Measurements from ENCODE around the gene NR6A1. TPM values are rescaled to one million over a fixed set of nuclear protein-coding genes. Genes with fewer than 3 reads are reported as not detected.

The NR6A1 gene
- total RNA-seq, 1 donor from 2014 or later, result 2.3 TPM

DNA sequence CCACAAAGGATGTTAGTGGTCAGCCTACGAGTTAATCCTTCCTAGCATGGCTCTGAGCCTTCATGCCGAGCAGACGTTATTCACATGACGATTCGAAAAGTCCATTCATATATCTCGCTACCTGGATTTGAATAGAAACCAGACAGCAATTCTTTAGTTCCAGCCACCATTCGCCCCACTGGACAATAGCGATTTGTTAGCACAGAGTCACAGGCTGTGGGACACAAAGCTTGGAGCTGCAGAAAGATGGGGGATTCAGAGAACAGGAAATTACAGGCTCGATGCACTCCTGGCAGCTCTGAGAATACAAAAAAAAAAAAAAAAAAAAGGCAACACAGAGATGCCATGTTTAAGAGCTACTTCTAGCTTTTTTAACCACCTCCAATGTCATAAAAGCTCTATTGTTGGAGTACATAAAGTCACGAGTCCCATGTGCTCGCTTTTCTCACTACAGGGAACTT is 110.7 kb downstream of the NR6A1 start:
- Mint-ChIP-seq H3K9me3 (no peaks in the 10 kb centered on the region), H3K36me3 (ENCODE audit: low read depth) (no peaks in the 10 kb centered on the region)
- intact Hi-C loops (cut with micrococcal nuclease), result no loop called here

DNA sequence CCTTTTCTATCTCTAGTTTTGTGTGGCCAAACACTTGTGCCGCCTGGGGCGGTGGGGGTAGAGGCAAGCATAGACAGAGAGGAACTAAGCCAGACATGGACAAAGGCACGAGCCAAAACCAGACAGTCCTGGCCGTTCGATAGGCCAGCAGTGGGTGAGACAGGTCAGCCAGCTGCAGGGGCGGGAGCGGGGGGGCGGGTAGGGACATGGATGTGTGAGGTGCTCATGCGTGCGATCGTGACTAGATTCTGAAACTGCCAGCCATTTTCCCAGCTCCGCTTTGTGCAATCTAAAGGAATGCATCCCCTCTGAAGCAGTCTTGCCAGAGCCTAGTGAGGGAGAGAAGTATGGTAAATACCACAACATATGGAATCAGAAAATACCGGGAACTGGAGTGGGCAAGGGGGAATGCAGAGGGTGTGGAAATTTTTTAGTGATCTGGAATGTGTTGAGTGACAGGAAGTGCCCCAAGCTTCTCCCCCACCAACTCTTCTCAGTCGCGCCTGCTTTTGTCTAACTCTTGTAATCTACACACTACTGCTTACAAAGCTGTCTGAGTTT is 111.9 kb downstream of the NR6A1 start:
- Mint-ChIP-seq H3K27ac (peak overlapping the region; percentile 76), H3K4me1 (peaks cover 25% of the 10 kb centered on the region)

More for the DNA sequence above, 110.7 kb downstream of the NR6A1 start:
- H3K4me3 Mint-ChIP-seq, result peak overlapping the region; percentile 90
- DNase-seq, result peak; percentile 68
- H3K27me3 Mint-ChIP-seq, result peaks cover 8% of the 10 kb centered on the region
- no peak overlapping the region for H3K27ac Mint-ChIP-seq
- peaks cover 25% of the 10 kb centered on the region for H3K4me1 Mint-ChIP-seq

DNA sequence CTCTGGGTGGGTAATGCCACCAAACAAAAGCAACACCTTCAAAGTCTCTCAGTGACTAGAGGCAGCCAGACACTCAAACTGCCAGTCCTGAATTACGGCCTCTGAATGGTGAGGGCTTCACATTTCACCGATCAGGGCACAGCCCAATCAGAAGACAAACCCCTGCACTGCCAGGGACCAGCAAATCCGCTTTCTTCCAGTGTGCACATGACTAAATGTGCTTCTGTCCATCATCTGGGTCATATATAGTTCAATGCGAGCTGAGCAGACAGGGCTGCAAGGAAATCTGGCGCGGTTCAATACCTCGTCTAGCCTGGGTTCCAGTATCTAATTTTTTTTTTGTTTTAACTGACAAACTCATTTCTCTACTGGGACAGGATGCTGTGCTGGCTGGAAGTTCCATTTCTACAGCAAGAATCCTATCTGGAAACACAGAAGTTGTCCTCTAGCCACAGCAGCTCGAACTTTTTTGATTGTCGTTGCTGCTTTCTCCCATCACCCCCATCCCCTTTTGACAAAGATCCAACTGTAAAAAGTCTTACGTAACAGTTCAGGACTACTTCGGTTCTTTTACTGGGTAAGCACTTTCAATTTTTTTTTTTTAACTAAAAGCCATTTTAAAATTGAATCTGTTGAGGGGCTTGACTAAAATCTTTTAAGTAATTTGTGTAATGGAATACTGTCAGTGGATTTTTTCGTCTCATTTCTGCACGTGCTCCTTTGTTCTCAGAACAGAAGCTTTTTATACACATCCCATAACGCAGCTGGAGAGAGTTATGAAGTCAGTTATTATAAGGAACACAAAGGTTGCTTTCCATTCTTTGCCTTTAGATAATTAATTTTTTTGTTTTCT is 112.7 kb downstream of the NR6A1 start:
- intact Hi-C loops (cut with micrococcal nuclease), result no loop called here
- Mint-ChIP-seq H3K36me3 (ENCODE audit: low read depth) (no peaks in the 10 kb centered on the region), H3K9me3 (no peaks in the 10 kb centered on the region), H3K27me3 (peaks cover 4% of the 10 kb centered on the region), H3K27ac (no peak overlapping the region), H3K4me1 (peaks cover 25% of the 10 kb centered on the region), H3K4me3 (peak overlapping the region; percentile 90)
- peak; percentile 67 for DNase-seq

More for the DNA sequence above, 111.9 kb downstream of the NR6A1 start:
- H3K9me3 Mint-ChIP-seq, result no peaks in the 10 kb centered on the region
- H3K36me3 Mint-ChIP-seq (ENCODE audit: low read depth), result no peaks in the 10 kb centered on the region
- peaks cover 6% of the 10 kb centered on the region for H3K27me3 Mint-ChIP-seq
- peak overlapping the region; percentile 90 for H3K4me3 Mint-ChIP-seq
- intact Hi-C loops (cut with micrococcal nuclease), result no loop called here
- peak; percentile 70 for DNase-seq

GRCh38 chr9:124657516-124657915 is 113.6 kb downstream of the NR6A1 start:
- H3K4me3 Mint-ChIP-seq, result no peak overlapping the region
- peaks cover 2% of the 10 kb centered on the region for H3K27me3 Mint-ChIP-seq
- H3K4me1 Mint-ChIP-seq, result peaks cover 25% of the 10 kb centered on the region
- DNase-seq, result no peak
- intact Hi-C loops (cut with micrococcal nuclease), result no loop called here
- no peaks in the 10 kb centered on the region for H3K9me3 Mint-ChIP-seq
- no peaks in the 10 kb centered on the region for H3K36me3 Mint-ChIP-seq (ENCODE audit: low read depth)
- no peak overlapping the region for H3K27ac Mint-ChIP-seq

DNA sequence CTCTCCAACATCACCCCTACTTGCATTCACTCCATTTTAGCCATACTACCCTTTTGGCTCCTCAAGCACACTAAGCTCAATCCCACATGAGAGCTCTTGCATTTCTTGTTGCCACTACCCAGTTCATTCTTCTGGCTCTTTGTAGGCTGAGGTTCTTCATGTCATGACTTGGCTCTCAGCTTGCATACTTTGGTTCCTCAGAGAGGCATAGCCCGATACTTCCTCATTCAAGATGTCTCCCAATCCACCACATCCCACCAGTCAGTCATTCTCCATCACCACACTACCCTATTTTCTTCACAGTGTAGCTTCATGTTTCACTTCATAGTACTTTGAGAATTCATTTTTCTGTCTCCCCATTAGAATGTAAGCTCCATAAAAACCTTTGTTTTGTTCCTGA is 116.7 kb downstream of the NR6A1 start:
- Mint-ChIP-seq H3K9me3 (no peaks in the 10 kb centered on the region), H3K4me3 (no peak overlapping the region), H3K36me3 (ENCODE audit: low read depth) (no peaks in the 10 kb centered on the region), H3K4me1 (peaks cover 16% of the 10 kb centered on the region), H3K27me3 (peaks cover 3% of the 10 kb centered on the region), H3K27ac (no peak overlapping the region)
- DNase-seq, result no peak
- intact Hi-C loops (cut with micrococcal nuclease), result no loop called here

DNA sequence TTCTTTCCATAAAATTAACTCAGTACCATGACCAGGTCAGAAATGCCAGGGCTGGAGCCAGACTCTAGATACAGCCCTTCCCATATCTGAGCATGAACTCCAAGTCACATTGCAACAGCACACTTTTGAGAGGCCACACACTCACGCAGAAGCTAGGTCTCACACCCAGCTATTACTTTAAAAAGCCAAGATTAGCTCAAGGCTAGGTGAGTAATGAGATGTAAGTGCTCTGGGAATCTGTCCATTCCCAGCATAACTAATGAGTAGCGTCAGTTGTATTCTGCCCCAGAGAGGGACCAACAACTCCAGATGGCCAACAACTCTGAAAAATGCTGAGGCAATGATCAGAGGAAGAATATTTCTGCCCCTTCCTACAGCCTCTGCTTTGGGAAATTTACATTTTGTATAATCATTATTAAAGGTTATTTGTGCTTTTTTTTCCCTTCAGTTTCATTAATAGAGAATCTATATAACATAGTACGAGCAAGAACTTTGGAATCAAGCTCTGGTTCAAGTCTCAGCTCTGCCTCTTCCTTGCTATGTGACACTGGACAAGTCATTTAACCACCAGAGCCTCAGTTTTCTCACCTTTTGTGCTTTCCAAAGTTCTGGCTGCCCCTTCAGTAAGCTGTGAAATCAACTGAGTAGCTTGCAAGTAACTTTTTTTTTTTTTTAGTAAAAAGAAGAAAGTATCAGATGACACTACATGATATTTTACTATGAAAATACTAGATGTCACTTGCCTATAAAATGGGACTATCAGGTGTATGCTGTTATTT is 118.3 kb downstream of the NR6A1 start:
- Mint-ChIP-seq H3K9me3 (no peaks in the 10 kb centered on the region), H3K27ac (no peak overlapping the region), H3K36me3 (ENCODE audit: low read depth) (no peaks in the 10 kb centered on the region), H3K4me1 (peaks cover 2% of the 10 kb centered on the region), H3K27me3 (peaks cover 5% of the 10 kb centered on the region), H3K4me3 (no peak overlapping the region)
- DNase-seq, result no peak
- intact Hi-C loops (cut with micrococcal nuclease), result no loop called here

DNA sequence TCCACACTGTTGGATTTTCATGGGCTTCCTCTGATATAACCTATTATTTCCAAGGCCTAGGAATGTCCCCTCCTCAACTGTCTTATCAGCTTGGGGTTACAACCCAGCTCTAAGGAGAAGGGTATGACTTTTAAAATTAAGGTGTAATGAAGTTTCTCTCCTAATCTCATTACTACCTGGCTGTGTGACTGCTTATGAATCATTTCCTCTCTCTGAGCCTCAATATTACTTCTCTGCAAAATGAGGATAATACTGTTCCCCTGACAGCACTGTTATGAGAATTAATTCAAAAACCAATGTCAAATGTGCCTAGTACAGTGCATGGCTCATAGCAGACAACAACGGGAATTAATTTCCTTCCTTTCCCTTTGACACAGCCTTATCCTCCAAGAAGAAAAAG is 118.9 kb downstream of the NR6A1 start:
- Mint-ChIP-seq H3K4me1 (no peaks in the 10 kb centered on the region), H3K9me3 (no peaks in the 10 kb centered on the region), H3K36me3 (ENCODE audit: low read depth) (no peaks in the 10 kb centered on the region), H3K4me3 (no peak overlapping the region), H3K27me3 (peaks cover 7% of the 10 kb centered on the region), H3K27ac (no peak overlapping the region)
- intact Hi-C loops (cut with micrococcal nuclease), result no loop called here
- DNase-seq, result no peak

DNA sequence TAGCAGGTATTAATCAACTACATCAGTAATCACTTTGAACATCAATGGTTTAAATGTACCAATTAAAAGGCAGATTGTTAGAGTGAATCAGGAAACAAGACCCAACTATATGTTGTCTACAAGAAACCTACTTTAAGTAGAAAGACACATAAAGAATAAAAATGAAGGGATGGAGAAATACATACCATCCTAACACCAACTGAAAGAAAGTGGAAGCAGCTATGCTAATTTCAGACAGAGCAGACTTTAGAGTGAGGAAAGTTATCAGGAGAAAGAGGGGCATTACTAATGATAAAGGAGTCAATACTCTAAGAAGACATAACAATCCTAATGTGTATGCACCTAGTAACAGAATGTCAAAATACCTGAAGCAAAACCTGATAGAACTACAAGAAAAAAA is 125.8 kb downstream of the NR6A1 start:
- peaks cover 15% of the 10 kb centered on the region for H3K27me3 Mint-ChIP-seq
- no peak overlapping the region for H3K4me3 Mint-ChIP-seq
- H3K4me1 Mint-ChIP-seq, result no peaks in the 10 kb centered on the region
- H3K9me3 Mint-ChIP-seq, result no peaks in the 10 kb centered on the region
- no peak for DNase-seq
- intact Hi-C loops (cut with micrococcal nuclease), result no loop called here
- no peak overlapping the region for H3K27ac Mint-ChIP-seq
- H3K36me3 Mint-ChIP-seq (ENCODE audit: low read depth), result no peaks in the 10 kb centered on the region

- no peak overlapping the region for H3K4me3 Mint-ChIP-seq
- intact Hi-C loops (cut with micrococcal nuclease), result no loop called here
- no peak for DNase-seq
- no peaks in the 10 kb centered on the region for H3K9me3 Mint-ChIP-seq
- no peak overlapping the region for H3K27ac Mint-ChIP-seq
- H3K27me3 Mint-ChIP-seq, result peaks cover 33% of the 10 kb centered on the region
- H3K4me1 Mint-ChIP-seq, result no peaks in the 10 kb centered on the region
- no peaks in the 10 kb centered on the region for H3K36me3 Mint-ChIP-seq (ENCODE audit: low read depth)
Measured at GRCh38 chr9:124639637-124640036, 131.5 kb downstream of the NR6A1 start.

GRCh38 chr9:124635285-124635684 is 135.8 kb downstream of the NR6A1 start:
- no peak overlapping the region for H3K27ac Mint-ChIP-seq
- intact Hi-C loops (cut with micrococcal nuclease), result no loop called here
- H3K4me1 Mint-ChIP-seq, result peaks cover 2% of the 10 kb centered on the region
- peaks cover 38% of the 10 kb centered on the region for H3K27me3 Mint-ChIP-seq
- H3K36me3 Mint-ChIP-seq (ENCODE audit: low read depth), result no peaks in the 10 kb centered on the region
- no peaks in the 10 kb centered on the region for H3K9me3 Mint-ChIP-seq
- H3K4me3 Mint-ChIP-seq, result no peak overlapping the region
- DNase-seq, result no peak

- DNase-seq, result no peak
- Mint-ChIP-seq H3K36me3 (ENCODE audit: low read depth) (no peaks in the 10 kb centered on the region), H3K9me3 (no peaks in the 10 kb centered on the region), H3K27ac (no peak overlapping the region), H3K4me1 (peaks cover 2% of the 10 kb centered on the region), H3K4me3 (no peak overlapping the region), H3K27me3 (peaks cover 26% of the 10 kb centered on the region)
- intact Hi-C loops (cut with micrococcal nuclease), result no loop called here
Measured at GRCh38 chr9:124632077-124632621, 139.0 kb downstream of the NR6A1 start.

GRCh38 chr9:124631326-124631725 is 139.8 kb downstream of the NR6A1 start:
- intact Hi-C loops (cut with micrococcal nuclease), result no loop called here
- peaks cover 19% of the 10 kb centered on the region for H3K27me3 Mint-ChIP-seq

DNA sequence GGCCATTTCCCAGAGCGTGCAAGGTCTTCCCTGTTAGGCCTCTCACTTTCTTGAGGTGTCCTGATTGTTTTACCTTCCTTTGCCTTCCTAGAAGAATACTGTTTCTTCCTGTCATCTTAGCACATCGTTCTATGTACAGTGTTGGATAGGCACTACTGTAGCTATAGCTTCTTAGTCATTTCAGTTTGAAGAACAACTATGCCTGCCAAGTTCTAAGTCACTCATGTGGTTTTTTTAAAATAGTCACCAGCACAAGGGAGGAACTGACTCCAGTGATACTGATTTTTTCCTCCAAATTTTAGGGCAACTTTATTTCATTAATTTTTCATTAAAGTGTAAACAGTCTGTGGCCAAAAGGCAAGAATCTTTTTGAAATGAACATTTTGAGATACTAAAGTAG is 141.5 kb downstream of the NR6A1 start:
- peaks cover 2% of the 10 kb centered on the region for H3K4me1 Mint-ChIP-seq

More at GRCh38 chr9:124631326-124631725, 139.8 kb downstream of the NR6A1 start:
- no peak overlapping the region for H3K27ac Mint-ChIP-seq
- H3K4me3 Mint-ChIP-seq, result no peak overlapping the region
- H3K9me3 Mint-ChIP-seq, result no peaks in the 10 kb centered on the region
- H3K36me3 Mint-ChIP-seq (ENCODE audit: low read depth), result no peaks in the 10 kb centered on the region
- DNase-seq, result no peak
- H3K4me1 Mint-ChIP-seq, result peaks cover 2% of the 10 kb centered on the region

DNA sequence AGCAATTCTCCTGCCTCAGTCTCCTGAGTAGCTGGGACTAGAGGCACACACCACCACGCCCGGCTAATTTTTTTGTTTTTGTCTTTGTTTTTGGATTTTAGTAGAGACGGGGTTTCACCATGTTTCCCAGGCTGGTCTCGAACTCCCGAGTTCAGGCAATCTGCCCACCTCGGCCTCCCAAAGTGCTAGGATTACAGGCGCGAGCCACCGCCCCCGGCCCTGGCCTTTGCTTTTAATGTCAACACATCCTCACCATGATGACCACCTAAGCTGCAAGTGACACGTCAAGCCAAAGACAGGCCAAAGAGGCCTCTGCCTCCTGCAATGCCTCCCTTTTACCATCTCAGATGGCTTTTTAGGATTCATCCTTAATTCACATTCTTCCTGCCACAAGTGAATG is 142.4 kb downstream of the NR6A1 start:
- H3K36me3 Mint-ChIP-seq (ENCODE audit: low read depth), result no peaks in the 10 kb centered on the region
- H3K4me1 Mint-ChIP-seq, result peaks cover 2% of the 10 kb centered on the region
- H3K27me3 Mint-ChIP-seq, result peaks cover 8% of the 10 kb centered on the region
- no peaks in the 10 kb centered on the region for H3K9me3 Mint-ChIP-seq
- no peak overlapping the region for H3K27ac Mint-ChIP-seq
- intact Hi-C loops (cut with micrococcal nuclease), result no loop called here
- no peak for DNase-seq
- no peak overlapping the region for H3K4me3 Mint-ChIP-seq

More for the DNA sequence above, 141.5 kb downstream of the NR6A1 start:
- Mint-ChIP-seq H3K27ac (no peak overlapping the region), H3K36me3 (ENCODE audit: low read depth) (no peaks in the 10 kb centered on the region), H3K27me3 (peaks cover 6% of the 10 kb centered on the region), H3K9me3 (no peaks in the 10 kb centered on the region), H3K4me3 (no peak overlapping the region)
- intact Hi-C loops (cut with micrococcal nuclease), result no loop called here
- DNase-seq, result no peak
